Germinal center (tissue), 1 donor: ENCODE results near the gene DNAAF3.

Experiments
- DNase-seq: peaks from one replicate; pipeline ENCODE4 v3.0.0; 2012; ENCODE audit warnings: mixed read lengths, low spot score

The DNAAF3 gene

GRCh38 chr19:55116232-55116858 is 50.1 kb downstream of the DNAAF3 start:
- DNase-seq = peak; percentile 67

- DNase-seq = no peak
These were observed 50.9 kb downstream of the DNAAF3 start for GRCh38 chr19:55115446-55116065.

GRCh38 chr19:55114566-55115145 is 51.8 kb downstream of the DNAAF3 start:
- DNase-seq = no peak

- peak; percentile 78 for DNase-seq
These were observed 52.8 kb downstream of the DNAAF3 start for GRCh38 chr19:55113570-55114039.

- DNase-seq = peak; percentile 84
These were observed 53.4 kb downstream of the DNAAF3 start for GRCh38 chr19:55112777-55113569.

GRCh38 chr19:55112246-55112776 is 54.1 kb downstream of the DNAAF3 start:
- no peak for DNase-seq

GRCh38 chr19:55111238-55111831 is 55.1 kb downstream of the DNAAF3 start:
- no peak for DNase-seq

GRCh38 chr19:55109527-55110291 is 56.7 kb downstream of the DNAAF3 start:
- DNase-seq = no peak
